Fibroblast of the aortic adventitia (primary cell): ENCODE measurements around the gene WIPI1. TPM values are rescaled to one million over a fixed set of nuclear protein-coding genes. Genes with fewer than 3 reads are reported as not detected.

Experiments used
- DNase-seq: peaks from one replicate; pipeline ENCODE4 v3.0.0-alpha.2; 2010; ENCODE audit warnings: low read depth
- H3K4me3 ChIP-seq: 2 replicates; pipeline ENCODE4 v1.5.1; 2011; ENCODE audit warnings: low read depth, mild to moderate bottlenecking, control low read depth, low read length, moderate library complexity
- CTCF ChIP-seq: IDR thresholded peaks from 2 replicates; pipeline ENCODE4 v1.5.1; 2011; ENCODE audit warnings: mild to moderate bottlenecking, low read length, control low read depth, inconsistent platforms; ENCODE audit not compliant: insufficient read depth
- total RNA-seq: library from RNA; depleted of rRNA; stranded (reverse); fragments of >200 nt; gene quantifications from 2 replicates; pipeline ENCODE4 v1.2.3, GENCODE V29; 2012; ENCODE audit warnings: low replicate concordance

The WIPI1 gene
- total RNA-seq, 1 donor = 78.1 TPM

GRCh38 chr17:68461122-68461539, 3.8 kb upstream of the WIPI1 start:
- H3K4me3 ChIP-seq = no peak overlapping the region
- TF ChIP-seq CTCF = no peak
- DNase-seq = peak; percentile 31

GRCh38 chr17:68460715-68461114, 3.4 kb upstream of the WIPI1 start:
- peak; percentile 47 for DNase-seq
- TF ChIP-seq CTCF = no peak

GRCh38 chr17:68460146-68460545, 2.9 kb upstream of the WIPI1 start:
- H3K4me3 ChIP-seq = no peak overlapping the region
- DNase-seq = no peak
- no peak for TF ChIP-seq CTCF

More at GRCh38 chr17:68460715-68461114, 3.4 kb upstream of the WIPI1 start:
- H3K4me3 ChIP-seq = no peak overlapping the region

- TF ChIP-seq CTCF = no peak
- no peak overlapping the region for H3K4me3 ChIP-seq
- DNase-seq = no peak
These were observed 1.8 kb upstream of the WIPI1 start for GRCh38 chr17:68459037-68459639.

GRCh38 chr17:68458260-68459036, 1.2 kb upstream of the WIPI1 start:
- no peak for TF ChIP-seq CTCF
- peak overlapping the region; percentile 71 for H3K4me3 ChIP-seq
- DNase-seq = no peak

GRCh38 chr17:68457539-68458259, 403 bp upstream of the WIPI1 start:
- peak; percentile 98 for DNase-seq
- peak overlapping the region; percentile 71 for H3K4me3 ChIP-seq
- TF ChIP-seq CTCF = no peak
